OCI-LY1 (cell line): ENCODE measurements around the gene CCDC93.

Experiments used
- EZH2 ChIP-seq: fragments of 200-600 bp; sonication (generic), shearing (Covaris generic); IDR thresholded peaks from 2 replicates; pipeline ENCODE4 v1.8.0; 2017; ENCODE audit warnings: borderline replicate concordance, mixed run types, mild to moderate bottlenecking, antibody characterized with exemption, low read length, moderate library complexity, mixed read lengths
- TF ChIP-seq, protein P1 (sequence below): fragments of 200-600 bp; sonication (generic), shearing (Covaris generic); IDR thresholded peaks from 2 replicates; pipeline ENCODE4 v1.5.1; 2017; ENCODE audit warnings: mild to moderate bottlenecking, antibody characterized with exemption, low read length, moderate library complexity, mixed read lengths

DNA sequence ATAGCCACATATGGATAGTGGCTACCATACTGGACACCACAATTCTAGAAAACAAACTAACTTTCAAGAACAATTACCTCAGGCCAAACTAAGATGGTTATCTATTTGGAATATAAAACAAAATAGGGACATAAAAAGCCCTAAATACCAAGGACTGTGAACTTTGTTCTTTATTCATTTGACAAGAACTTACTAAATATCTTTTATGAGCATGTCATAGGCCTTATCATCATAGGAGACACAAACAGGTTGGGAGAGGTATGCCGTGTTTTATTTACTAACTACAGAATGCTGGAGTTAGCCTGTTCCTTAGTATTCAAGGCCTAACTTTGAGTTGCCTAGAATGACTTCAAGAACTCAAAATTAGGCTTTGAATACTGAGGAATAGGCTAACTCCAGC, 32.1 kb downstream of the CCDC93 start:
- TF ChIP-seq, protein P1, sequence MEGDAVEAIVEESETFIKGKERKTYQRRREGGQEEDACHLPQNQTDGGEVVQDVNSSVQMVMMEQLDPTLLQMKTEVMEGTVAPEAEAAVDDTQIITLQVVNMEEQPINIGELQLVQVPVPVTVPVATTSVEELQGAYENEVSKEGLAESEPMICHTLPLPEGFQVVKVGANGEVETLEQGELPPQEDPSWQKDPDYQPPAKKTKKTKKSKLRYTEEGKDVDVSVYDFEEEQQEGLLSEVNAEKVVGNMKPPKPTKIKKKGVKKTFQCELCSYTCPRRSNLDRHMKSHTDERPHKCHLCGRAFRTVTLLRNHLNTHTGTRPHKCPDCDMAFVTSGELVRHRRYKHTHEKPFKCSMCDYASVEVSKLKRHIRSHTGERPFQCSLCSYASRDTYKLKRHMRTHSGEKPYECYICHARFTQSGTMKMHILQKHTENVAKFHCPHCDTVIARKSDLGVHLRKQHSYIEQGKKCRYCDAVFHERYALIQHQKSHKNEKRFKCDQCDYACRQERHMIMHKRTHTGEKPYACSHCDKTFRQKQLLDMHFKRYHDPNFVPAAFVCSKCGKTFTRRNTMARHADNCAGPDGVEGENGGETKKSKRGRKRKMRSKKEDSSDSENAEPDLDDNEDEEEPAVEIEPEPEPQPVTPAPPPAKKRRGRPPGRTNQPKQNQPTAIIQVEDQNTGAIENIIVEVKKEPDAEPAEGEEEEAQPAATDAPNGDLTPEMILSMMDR = no peak
- no peak for TF ChIP-seq EZH2
